ENCODE data around the gene RNF150.

RNF150 gene

GRCh38 chr4:141046255-141046654, 87.0 kb downstream of the RNF150 start:
- H3K9ac ChIP-seq (ENCODE audit: low read depth, low read length, poor library complexity, severe bottlenecking): no peak overlapping the region
- TF ChIP-seq, protein P1, sequence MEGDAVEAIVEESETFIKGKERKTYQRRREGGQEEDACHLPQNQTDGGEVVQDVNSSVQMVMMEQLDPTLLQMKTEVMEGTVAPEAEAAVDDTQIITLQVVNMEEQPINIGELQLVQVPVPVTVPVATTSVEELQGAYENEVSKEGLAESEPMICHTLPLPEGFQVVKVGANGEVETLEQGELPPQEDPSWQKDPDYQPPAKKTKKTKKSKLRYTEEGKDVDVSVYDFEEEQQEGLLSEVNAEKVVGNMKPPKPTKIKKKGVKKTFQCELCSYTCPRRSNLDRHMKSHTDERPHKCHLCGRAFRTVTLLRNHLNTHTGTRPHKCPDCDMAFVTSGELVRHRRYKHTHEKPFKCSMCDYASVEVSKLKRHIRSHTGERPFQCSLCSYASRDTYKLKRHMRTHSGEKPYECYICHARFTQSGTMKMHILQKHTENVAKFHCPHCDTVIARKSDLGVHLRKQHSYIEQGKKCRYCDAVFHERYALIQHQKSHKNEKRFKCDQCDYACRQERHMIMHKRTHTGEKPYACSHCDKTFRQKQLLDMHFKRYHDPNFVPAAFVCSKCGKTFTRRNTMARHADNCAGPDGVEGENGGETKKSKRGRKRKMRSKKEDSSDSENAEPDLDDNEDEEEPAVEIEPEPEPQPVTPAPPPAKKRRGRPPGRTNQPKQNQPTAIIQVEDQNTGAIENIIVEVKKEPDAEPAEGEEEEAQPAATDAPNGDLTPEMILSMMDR (conservative IDR thresholded peaks at IDR 0.05; ENCODE audit: low read length): no peak
- no peak for TF ChIP-seq EZH2phosphoT487 (IDR thresholded peaks at IDR 0.05; ENCODE audit: borderline replicate concordance)
- H3K36me3 ChIP-seq (ENCODE audit: insufficient read depth, low read length): no peaks in the 10 kb centered on the region
- H3F3A ChIP-seq (ENCODE audit: low read depth): no peaks in the 10 kb centered on the region
- H3K79me2 ChIP-seq (ENCODE audit: insufficient read depth, low read length): no peaks in the 10 kb centered on the region
- no peaks in the 10 kb centered on the region for H3K27me3 ChIP-seq (ENCODE audit: insufficient read depth, low read length, poor library complexity, severe bottlenecking)
- no peaks in the 10 kb centered on the region for H3K4me1 ChIP-seq (ENCODE audit: insufficient read depth, low read length, poor library complexity, severe bottlenecking)
- H3K9me2 ChIP-seq (replicated peaks; ENCODE audit: low read depth, low read length): no peaks in the 10 kb centered on the region
- H4K20me1 ChIP-seq (ENCODE audit: insufficient read depth, low read length, poor library complexity, severe bottlenecking): no peaks in the 10 kb centered on the region
- H3K4me3 ChIP-seq (ENCODE audit: low read length, poor library complexity, severe bottlenecking): no peak overlapping the region
- H2AFZ ChIP-seq (ENCODE audit: low read length): no peak overlapping the region
- no peak overlapping the region for H3K4me2 ChIP-seq (ENCODE audit: low read depth, low read length, poor library complexity, severe bottlenecking)
- peaks cover 4% of the 10 kb centered on the region; the same call in 1 of the 2 replicates for H3K9me3 ChIP-seq (ENCODE audit: insufficient read depth, low read depth, low read length)

GRCh38 chr4:141045848-141046247, 87.4 kb downstream of the RNF150 start:
- H3K4me2 ChIP-seq (ENCODE audit: low read depth, low read length, poor library complexity, severe bottlenecking): no peak overlapping the region
- no peak overlapping the region for H2AFZ ChIP-seq (ENCODE audit: low read length)
- peaks cover 1% of the 10 kb centered on the region; the same call in 1 of the 2 replicates for H3K9me3 ChIP-seq (ENCODE audit: insufficient read depth, low read depth, low read length)
- no peak overlapping the region for H3K4me3 ChIP-seq (ENCODE audit: low read length, poor library complexity, severe bottlenecking)
- H4K20me1 ChIP-seq (ENCODE audit: insufficient read depth, low read length, poor library complexity, severe bottlenecking): no peaks in the 10 kb centered on the region
- no peaks in the 10 kb centered on the region for H3K79me2 ChIP-seq (ENCODE audit: insufficient read depth, low read length)
- H3K9me2 ChIP-seq (replicated peaks; ENCODE audit: low read depth, low read length): no peaks in the 10 kb centered on the region
- H3K27me3 ChIP-seq (ENCODE audit: insufficient read depth, low read length, poor library complexity, severe bottlenecking): no peaks in the 10 kb centered on the region
- no peaks in the 10 kb centered on the region for H3K36me3 ChIP-seq (ENCODE audit: insufficient read depth, low read length)
- no peak overlapping the region for H3K9ac ChIP-seq (ENCODE audit: low read depth, low read length, poor library complexity, severe bottlenecking)
- no peak for TF ChIP-seq EZH2phosphoT487 (IDR thresholded peaks at IDR 0.05; ENCODE audit: borderline replicate concordance)
- TF ChIP-seq, protein P1 (conservative IDR thresholded peaks at IDR 0.05; ENCODE audit: low read length): no peak
- no peaks in the 10 kb centered on the region for H3F3A ChIP-seq (ENCODE audit: low read depth)
- no peaks in the 10 kb centered on the region for H3K4me1 ChIP-seq (ENCODE audit: insufficient read depth, low read length, poor library complexity, severe bottlenecking)

- H3K4me2 ChIP-seq (ENCODE audit: low read depth, low read length, poor library complexity, severe bottlenecking): no peak overlapping the region
- no peak overlapping the region for H3K9ac ChIP-seq (ENCODE audit: low read depth, low read length, poor library complexity, severe bottlenecking)
- no peaks in the 10 kb centered on the region for H3K9me2 ChIP-seq (replicated peaks; ENCODE audit: low read depth, low read length)
- no peaks in the 10 kb centered on the region for H3K27me3 ChIP-seq (ENCODE audit: insufficient read depth, low read length, poor library complexity, severe bottlenecking)
- no peaks in the 10 kb centered on the region for H3K79me2 ChIP-seq (ENCODE audit: insufficient read depth, low read length)
- H3K9me3 ChIP-seq (ENCODE audit: insufficient read depth, low read depth, low read length): no peaks in the 10 kb centered on the region
- no peaks in the 10 kb centered on the region for H3K36me3 ChIP-seq (ENCODE audit: insufficient read depth, low read length)
- no peak overlapping the region for H2AFZ ChIP-seq (ENCODE audit: low read length)
- H4K20me1 ChIP-seq (ENCODE audit: insufficient read depth, low read length, poor library complexity, severe bottlenecking): no peaks in the 10 kb centered on the region
- no peak overlapping the region for H3K4me3 ChIP-seq (ENCODE audit: low read length, poor library complexity, severe bottlenecking)
- TF ChIP-seq EZH2phosphoT487 (IDR thresholded peaks at IDR 0.05; ENCODE audit: borderline replicate concordance): no peak
- TF ChIP-seq, protein P1 (conservative IDR thresholded peaks at IDR 0.05; ENCODE audit: low read length): no peak
- peaks cover 4% of the 10 kb centered on the region for H3K4me1 ChIP-seq (ENCODE audit: insufficient read depth, low read length, poor library complexity, severe bottlenecking)
- H3F3A ChIP-seq (ENCODE audit: low read depth): no peaks in the 10 kb centered on the region
Observed at GRCh38 chr4:141041021-141041476, 92.2 kb downstream of the RNF150 start.
